ENCODE data around the gene GDPD2. TPM values are rescaled to one million over a fixed set of nuclear protein-coding genes. Genes with fewer than 3 reads are reported as not detected.

The GDPD2 gene
- total and polyA plus RNA-seq, 12 donors, result not detected

Other genes with a start within 250 kb of the GDPD2 start
- not detected for gene DGAT2L6, start 245.8 kb upstream of the GDPD2 start, total RNA-seq
- not detected for gene DGAT2L6, start 245.8 kb upstream of the GDPD2 start, polyA plus RNA-seq
- not detected for gene AWAT1, start 188.7 kb upstream of the GDPD2 start, total RNA-seq
- not detected for gene AWAT1, start 188.7 kb upstream of the GDPD2 start, polyA plus RNA-seq
- under 1 TPM in 3 of 10 donors, not detected in 7; 0.16 to 0.35 (median 0.19) TPM for gene P2RY4, start 163.1 kb upstream of the GDPD2 start, total RNA-seq
- under 1 TPM in 1 of 2 donors, not detected in 1; 0.03 TPM for gene P2RY4, start 163.1 kb upstream of the GDPD2 start, polyA plus RNA-seq
- gene ARR3, start 155.0 kb upstream of the GDPD2 start, total RNA-seq, result not detected
- not detected for gene ARR3, start 155.0 kb upstream of the GDPD2 start, polyA plus RNA-seq
- not detected for gene RAB41, start 141.1 kb upstream of the GDPD2 start, total RNA-seq
- gene RAB41, start 141.1 kb upstream of the GDPD2 start, polyA plus RNA-seq, result not detected
- gene PDZD11, start 133.4 kb upstream of the GDPD2 start, total RNA-seq, result 10 to 100 TPM; 35.2 to 45.5 (median 38.0) TPM
- 10 to 100 TPM; 46.0 to 47.6 TPM for gene PDZD11, start 133.4 kb upstream of the GDPD2 start, polyA plus RNA-seq
- gene KIF4A, start 133.2 kb upstream of the GDPD2 start, total RNA-seq, result 1 to 10 TPM in 1 of 10 donors, under 1 TPM in 6, not detected in 3; 0.09 to 2.8 (median 0.28) TPM
- gene KIF4A, start 133.2 kb upstream of the GDPD2 start, polyA plus RNA-seq, result under 1 TPM in 1 of 2 donors, not detected in 1; 0.07 TPM
- 10 to 100 TPM in 7 of 10 donors, 1 to 10 TPM in 3; 6.0 to 13.1 (median 10.9) TPM for gene DLG3, start 21.5 kb downstream of the GDPD2 start, total RNA-seq
- gene DLG3, start 21.5 kb downstream of the GDPD2 start, polyA plus RNA-seq, result 1 to 10 TPM; 5.7 to 9.6 TPM